HG02870 (cell line): ENCODE measurements around the gene ATP2A2.
A peak's percentile ranks its signal among the peaks of the same experiment; 100 is the strongest.

Experiments
- ATAC-seq: cut with Tn5 transposase; IDR thresholded peaks from one replicate; pipeline ENCODE4 v1.9.1; 2021; ENCODE audit warnings: mild to moderate bottlenecking, moderate library complexity; ENCODE audit not compliant: unreplicated experiment

The ATP2A2 gene

DNA sequence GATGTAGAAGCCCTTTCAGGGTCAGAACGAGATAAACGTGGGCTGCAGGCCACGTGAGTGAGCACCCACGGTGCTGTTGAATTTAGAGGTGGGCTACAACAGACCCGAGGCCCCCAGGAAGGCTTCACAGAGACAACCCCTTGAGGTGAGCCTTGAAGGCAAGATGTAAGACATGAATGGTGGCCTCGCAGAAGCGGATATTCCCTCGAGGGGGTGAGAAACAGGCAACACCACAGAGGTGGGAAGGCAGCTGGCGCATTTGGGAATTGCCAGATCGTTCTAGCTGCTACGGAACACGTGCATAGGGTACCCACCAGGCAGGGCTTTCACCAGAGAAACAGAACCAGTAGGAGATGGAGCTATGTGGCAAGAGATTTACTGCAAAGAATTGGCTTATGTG is 22.6 kb upstream of the ATP2A2 start:
- ATAC-seq: no peak

DNA sequence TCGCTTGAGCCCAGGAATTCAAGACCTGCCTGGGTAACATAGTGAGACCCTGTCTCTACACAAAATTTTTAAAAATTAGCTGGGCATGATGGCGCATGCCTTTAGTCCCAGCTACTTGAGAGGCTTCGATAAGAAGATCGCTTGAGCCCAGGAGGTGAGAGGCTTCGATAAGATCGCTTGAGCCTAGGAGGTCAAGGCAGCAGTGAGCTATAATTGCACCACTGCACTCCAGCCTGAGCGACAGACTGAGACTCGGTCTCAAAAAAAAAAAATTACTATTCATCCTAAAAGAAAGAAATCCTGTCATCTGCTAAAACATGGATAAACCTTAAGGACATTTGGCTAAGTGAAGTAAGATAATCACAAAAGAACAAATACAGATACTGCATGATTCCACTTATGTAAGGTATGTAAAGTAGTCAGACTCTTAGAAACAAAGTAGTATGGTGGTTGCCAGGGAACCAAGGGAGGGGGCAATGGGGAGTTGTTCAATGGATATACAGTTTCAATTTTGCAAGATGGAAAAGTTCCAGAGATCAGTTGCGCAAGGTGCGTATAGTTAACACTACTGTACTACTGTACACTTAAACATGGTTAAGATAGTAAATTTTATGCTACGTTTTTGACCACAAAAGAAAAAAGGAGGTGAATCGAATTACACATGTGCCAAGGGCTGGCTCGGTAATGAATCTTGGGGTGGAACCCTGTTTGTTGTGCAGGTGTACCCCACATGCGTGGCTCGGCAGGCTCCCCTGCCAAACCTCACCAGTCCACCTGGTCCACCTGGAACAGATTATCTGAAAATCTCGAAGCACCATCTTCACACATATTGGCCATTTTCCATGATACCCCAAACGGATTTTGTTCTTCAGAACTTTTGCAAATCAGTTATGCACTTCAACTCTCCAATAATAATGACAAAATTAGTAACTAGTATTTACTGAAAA is 18.3 kb upstream of the ATP2A2 start:
- ATAC-seq: no peak

DNA sequence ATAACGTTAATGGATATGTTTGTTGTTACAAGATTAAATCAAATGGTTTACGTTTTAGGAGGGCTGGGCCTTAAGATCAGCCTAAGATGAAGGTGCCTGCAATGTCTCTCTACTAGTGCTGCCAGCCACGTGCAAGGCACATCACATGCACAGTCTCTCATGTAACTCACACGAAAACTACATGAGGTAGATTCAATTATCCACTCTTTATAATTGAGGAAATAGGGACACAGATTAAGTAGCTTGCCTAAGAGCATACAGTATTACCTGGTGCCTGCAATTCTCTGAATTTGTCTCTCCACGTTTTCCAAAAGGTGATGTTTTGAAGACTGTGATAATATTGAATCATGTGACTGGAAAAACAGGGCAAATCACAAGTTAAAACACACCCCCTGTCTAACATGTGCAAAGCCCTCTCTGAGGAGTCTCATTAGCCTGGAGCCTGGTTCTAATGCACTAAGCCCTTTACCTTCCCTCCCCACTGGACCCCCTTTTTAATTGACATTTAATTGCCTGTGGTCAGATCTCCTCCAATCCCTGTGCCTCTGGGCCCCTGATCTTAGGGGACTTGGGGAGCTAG is 14.6 kb upstream of the ATP2A2 start:
- ATAC-seq: no peak

DNA sequence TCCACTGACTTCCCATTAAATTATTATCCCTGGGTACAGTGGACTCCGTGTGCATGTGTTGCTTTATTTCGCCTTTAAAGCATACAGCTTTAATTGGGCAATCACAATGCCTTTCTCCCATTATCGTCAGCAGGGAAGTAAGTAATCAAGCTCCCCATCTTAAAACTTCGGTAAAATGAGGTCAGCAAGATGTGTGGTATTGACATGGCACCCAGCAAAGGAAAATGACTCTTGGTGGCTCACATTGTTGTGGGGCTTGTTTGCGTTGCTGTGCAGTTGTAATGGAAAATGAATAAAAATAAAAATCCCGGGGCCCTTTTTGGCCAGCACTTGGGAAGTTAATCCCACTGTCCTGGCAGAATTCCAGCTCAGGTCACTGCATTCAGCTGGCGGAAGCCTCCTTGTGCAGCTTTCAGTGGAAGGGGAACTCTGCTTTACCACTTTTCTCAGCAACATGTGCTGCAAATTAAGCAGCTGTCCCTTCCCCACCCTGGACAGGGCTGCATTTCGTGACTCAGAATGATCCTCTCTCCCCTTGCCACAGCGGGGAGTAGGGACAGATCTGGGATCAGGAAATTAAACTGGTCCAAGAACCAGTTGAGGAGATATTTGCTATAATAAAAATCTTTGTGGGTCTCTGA is 13.9 kb upstream of the ATP2A2 start:
- no peak for ATAC-seq

DNA sequence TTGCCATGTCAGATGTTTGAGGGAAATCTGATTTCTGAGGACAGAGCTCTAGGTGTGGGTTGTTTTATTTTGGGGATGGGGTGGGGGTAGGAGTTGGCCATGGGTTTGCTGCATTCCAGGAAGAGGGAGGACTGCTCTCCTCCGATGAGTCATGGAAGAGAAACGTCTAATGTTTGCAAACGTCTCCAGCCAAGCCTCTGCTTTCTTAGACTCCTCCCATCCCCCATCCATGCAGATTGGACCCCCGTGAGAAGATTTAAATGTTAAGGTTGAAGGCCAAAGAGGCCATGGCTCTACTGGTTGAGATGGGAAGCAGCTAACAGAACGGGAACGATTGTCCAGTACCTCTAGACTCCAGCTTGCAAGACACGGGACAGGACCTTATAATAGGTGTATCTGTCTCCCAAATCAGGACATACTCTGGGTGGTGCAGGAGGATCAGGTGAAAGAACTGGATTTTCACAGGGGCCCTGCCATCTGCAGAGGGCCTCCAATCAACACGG is 11.4 kb upstream of the ATP2A2 start:
- ATAC-seq: no peak

DNA sequence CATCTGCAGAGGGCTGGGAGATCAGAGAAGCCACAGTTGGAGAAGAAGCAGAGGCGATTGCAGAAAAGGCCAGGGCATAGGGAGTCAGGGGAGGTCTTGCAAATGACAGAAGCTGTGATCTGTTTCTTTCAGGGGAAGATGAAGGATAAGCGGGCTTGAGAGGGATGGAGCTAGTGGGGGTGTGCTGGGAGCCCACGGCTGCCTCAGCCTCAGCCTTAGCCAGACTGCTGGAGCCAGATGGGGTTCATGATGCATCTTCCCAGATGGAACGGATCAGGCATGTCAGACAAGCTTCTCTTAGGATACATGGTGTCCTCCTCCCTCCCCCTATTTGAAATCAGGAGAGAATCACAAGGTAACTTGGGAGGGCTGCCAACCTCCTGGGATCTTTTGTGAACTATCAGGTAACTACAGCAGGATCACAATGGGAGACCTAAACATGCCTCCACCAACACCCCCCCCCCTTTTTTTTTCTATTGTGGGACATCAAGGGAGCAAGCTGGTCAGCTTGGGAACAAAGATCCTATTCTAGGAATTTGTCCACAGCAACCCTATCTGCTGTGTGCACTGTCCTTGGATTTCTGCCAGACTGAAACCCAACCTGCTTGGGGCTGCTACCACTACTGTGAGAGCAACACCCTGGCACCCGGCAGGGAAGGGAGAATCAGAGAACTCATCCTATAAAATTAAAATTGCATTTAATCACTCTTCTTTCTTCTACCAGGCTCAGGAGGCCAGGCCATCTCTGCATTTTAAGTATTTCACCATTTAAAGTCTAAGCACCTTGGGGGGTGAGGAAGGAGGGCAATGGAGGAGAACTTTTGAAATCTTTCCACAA is 10.7 kb upstream of the ATP2A2 start:
- no peak for ATAC-seq

DNA sequence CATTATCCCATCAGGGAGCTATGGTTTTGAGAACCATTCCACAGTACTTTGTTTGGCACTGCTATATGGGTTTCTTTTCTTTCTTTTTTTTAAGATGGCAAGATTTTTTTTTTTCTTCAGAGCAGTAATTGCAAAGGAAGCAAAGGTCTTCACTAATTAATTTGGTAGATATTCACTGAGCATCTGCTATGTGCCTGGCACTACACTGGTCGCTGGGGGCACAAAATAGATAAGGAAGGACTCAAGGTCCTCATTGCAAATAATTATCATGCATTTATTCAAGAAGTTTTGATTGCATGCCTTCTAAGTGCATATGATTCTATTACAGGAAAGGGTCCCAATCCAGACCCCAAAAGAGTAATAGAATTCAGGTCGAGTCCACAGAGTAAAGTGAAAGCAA is 10.0 kb upstream of the ATP2A2 start:
- ATAC-seq: no peak

DNA sequence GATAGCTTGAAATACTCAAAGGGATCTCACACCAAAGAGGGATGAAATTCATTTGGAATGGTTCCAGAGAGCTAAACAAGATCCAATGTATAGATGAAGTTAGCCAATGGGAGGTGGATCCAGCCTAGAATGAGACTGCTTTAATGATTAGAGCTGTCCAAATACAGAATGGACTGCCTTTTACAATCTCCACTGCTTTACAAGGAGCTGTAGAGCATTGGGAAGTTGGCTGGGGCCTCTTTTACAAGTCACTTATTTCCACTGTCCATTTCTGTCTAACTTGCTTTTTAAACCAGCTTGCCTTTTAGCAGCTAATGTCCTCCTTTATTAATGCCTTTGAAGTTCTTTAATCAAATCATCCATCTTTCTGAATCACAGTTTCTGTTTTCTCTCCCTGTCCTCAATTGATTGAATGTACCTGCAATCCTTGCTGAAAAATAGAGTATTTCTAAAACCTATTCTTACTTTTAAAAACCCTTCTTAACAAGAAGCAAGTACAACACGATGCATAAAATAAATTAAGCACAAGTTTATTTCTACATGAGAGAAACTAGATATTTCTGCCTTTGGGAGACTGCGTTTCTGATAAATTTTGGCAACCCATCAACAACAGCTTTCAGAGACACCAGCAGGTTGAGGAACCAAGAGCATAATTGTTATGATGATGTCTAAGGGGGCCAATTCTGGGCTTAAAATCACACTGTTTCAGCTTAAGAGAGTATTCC is 3.4 kb upstream of the ATP2A2 start:
- ATAC-seq: no peak

DNA sequence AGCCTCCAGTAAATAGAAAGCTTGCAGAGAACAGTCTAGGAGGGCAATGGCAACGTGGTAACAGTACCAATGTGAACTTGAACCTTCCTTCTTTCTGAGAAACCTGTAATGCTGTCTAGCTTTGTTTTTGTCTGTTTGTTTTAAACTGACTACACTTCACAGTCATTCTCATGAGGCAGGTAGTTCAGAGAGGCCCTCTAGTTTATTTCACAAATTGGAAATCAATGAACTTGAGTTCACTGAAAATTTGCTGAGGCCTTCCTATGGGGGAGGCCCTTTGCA is 2.9 kb upstream of the ATP2A2 start:
- ATAC-seq: no peak

DNA sequence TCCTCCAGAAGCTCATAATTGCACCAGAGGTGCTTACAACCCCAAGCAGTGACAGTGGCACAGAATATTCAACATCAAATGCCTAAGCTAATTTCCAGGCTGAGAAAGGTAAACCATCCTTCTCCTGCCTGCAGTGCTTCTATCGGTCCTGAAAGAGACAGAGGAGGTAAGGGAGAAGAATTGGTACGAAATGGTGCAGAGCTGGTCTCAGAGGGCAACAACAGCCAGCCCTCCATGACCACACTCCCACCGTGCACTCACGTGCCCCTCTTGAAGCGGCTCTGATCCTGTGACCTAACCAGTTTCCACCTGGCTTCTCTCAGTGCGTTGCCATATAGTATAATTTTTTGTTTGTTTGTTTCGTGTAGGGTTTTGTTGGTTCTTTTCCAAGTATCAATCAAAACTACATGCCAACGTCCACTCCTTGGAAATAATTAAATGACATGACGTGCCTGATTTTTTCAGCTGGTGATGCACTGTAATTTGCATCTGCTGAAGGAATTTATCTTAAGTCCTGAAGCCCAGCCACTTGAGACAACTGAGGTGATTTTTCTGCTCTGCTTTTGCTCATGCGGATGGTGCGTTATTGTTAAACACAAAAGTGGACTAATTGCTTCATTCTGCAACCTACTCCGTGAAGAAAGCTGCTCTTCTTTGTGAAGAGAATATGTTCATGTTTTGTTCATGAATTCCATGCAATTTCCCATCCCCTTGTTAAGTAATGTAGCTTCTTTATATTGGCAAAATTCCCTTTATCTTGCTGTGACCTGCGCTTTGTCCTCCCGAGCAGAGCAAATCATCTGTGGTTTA is 1.3 kb upstream of the ATP2A2 start:
- ATAC-seq: no peak

DNA sequence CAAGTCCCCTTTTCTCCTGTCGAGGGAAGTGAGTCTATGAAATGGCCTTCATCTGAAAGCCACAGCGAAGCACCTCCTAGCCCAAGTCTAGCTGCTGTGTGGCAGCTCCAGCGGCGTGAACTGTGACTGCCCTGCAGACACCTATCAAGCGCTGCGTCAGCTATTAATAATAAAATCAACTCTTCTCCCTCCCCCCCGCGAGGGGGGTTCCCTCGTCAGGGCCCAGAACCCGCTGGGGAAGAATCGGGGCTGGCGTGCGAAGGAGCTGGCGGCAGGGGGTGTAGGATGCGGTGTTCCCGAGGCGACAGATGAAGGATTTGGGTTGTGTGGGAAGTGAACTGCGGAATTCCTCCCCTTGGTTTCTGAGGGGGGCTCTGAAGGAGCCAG is 662 bp upstream of the ATP2A2 start:
- ATAC-seq: peak; percentile 17

DNA sequence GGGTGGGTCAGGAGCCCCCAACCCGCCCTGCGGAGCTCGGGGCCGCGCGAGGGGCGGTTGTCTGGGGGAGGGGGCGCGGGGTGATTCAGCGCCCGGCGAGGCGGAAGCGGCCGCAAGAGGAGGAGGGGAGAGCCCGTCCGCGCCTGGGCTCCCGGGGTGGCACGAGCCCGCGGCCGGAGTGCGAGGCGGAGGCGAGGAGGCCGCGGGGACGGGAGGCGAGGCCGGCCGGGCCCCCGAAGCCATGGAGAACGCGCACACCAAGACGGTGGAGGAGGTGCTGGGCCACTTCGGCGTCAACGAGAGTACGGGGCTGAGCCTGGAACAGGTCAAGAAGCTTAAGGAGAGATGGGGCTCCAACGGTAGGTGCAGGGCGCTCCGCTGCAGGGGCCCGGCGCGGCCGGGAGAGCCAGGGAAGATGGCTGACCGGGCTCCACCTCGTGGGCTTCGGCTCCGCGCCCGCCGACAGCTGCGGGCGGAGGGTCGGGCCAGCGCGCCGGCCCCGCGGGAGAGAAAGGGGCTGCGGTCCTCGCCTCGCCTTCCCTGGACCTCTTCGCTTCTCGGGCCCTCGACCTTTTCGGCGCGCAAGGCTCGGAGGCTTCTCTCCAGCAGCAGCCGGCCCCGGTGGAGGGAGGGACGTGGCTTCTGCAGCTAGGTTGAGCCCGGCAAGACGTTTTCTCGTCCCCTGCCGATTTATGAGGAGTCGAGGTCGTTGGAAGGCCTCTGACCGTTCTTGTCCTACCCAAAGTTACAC is 677 bp downstream of the ATP2A2 start:
- peak; percentile 29 for ATAC-seq

DNA sequence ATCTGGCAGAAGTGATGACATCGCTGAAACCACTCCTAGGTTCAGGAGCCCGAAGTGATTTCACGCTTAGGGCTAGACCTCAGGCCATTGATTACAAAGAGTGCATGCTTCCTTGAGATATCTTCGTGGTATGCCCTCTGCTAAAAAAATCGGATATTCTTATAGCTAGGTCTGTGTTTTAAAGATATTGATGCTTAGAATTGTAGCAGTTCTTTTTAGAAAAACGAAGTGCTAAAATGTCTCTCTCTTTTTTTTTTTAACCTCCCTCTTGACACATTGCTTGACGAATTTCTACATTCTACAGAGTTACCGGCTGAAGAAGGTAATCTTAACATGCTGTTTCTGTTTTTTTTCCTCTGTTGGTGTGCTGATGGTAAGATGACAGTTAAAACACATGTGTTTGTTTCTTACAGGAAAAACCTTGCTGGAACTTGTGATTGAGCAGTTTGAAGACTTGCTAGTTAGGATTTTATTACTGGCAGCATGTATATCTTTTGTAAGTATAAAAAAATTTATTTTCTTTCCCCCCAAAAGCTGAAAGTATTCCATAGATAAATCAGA is 1.3 kb downstream of the ATP2A2 start:
- ATAC-seq: peak; percentile 3

DNA sequence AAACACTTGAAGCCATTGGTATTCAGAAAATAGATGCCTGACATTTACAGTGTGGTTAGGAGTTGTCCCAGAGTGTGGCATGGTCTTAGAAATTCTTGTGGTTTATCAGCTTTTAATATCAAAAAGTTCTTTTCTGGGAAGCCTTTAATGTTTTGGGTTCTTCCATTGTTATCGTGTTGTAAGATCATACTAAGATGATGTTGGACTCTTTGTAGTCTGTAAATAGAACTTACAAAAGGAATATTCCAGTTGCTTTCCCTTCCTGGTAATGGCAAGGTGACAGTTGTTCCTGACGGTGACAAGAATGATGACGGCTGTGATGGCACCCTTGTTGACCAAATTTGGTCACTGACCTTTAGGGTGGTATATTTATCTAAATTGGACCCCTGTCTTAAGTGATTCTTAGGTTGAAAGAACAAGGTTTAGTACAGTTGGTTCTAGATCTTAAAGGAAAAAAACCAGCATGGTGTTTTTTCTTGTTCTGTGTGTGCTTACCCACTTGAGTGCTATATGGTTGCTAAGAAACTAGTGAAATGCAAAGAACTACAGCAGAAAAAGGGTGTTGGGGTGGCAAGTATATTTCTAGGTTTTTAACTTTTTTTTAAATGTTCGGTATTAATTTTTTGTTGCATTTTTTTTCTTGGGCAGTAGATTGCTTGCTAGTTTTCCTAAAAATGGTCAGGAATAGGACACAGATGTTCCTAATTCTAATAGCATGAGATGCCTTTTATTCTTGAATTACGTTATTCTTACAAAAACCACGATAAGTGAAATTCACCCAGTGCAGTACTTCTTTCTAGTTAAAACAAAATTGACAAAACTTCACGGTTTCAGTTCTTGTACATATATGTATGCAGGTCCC is 2.1 kb downstream of the ATP2A2 start:
- no peak for ATAC-seq

DNA sequence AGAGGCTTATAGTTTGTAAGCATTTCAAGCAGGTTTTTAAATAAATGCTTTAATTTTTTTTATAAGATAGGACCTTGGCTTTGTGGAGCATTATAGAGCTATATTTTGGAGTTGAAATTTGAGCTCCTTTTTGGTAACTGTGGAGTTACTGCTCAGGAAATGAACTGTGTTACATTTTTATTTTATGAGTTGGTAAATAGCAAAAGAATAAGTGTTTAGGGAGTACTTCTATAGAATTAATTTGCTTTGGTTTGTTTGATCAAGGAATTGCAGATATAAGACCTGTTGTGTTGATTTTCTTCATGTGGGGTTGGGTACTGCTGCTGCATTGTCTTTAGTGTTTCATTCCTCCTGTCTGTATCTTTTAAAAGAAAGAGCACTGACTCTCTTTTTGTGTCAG is 3.5 kb downstream of the ATP2A2 start:
- no peak for ATAC-seq

DNA sequence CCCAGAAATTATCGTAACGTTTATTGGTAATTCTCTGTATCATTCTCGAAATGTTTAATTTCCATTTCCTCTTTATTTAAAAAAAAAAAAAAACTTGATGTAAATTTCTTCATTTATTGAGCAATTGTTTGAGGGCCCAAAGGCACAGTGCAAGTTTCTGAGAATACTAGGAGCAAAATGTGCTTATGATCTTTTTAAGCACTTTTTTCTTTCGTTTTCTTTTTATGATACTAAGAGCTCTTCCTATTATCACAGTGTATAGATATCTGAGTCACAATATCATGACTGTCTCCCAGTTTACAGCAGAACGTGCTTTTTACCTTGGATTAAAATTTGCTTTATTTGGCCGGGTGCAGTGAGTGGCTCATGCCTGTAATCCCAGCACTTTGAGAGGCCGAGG is 5.6 kb downstream of the ATP2A2 start:
- no peak for ATAC-seq

DNA sequence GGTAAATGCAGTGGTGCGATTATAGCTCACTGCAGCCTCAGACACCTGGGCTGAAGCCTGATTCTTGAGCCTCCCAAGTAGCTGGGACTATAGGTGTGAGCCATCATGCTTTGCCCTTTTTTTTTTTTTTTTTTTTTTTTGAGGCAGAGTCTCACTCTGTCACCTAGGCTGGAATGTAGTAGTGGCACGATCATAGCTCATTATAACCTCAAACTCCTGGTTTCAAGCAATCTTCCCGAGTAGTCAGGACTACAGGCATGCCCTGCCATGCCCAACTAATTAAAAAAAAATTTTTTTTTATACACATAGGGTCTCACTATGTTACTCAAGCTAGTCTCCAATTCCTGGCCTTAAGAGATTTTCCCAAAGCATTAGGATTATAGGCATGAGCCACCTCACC is 6.9 kb downstream of the ATP2A2 start:
- no peak for ATAC-seq
